Glomerular visceral epithelial cell (primary cell): ENCODE data around the gene CWC22.
A peak's percentile ranks its signal among the peaks of the same experiment; 100 is the strongest.
"Not testable (repeated sequence)": the region's sequence is repeated elsewhere in the genome, so short reads cannot be mapped to it uniquely, and the experiment has no call there.

ENCODE experiments used
- DNase-seq: peaks from one replicate; pipeline ENCODE4 v3.0.0-alpha.2; 2016; ENCODE audit errors: extremely low spot score

CWC22 gene

DNA sequence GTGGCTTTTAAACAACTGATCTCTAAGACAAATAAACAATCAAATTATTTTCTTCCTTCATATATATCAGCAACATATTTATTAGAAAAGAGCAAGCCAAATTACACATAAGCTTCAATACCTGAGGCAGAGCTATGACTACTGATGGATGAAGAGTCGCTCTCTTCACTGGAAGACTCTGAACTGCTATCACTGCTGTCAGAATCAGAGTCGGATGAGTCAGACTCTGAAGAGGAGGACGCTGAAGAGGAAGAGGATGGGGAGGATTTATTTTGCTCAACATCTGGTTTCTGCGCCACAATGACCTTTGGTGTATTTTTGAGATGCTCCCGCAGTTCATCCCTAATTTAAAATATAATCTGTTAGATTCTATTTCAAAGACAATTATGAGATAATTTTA is 56.7 kb downstream of the CWC22 start:
- DNase-seq: no peak

DNA sequence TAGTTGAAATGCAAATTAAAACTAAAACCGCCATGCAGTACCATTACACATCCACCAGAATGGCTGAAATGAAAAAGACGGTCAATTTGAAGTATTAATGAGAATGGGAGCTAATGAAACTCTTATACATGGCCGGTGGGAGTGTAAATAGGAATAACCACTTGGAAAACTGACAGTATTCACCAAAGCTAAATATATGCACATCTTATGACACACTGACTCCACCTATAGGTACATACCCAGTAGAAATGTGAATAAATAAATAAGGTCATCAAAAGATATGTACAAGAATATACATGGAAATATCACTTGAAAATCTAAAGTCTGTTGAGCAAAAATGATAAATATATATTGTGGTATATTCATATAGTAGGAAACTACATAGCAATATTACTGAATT is 57.7 kb downstream of the CWC22 start:
- DNase-seq: no peak

DNA sequence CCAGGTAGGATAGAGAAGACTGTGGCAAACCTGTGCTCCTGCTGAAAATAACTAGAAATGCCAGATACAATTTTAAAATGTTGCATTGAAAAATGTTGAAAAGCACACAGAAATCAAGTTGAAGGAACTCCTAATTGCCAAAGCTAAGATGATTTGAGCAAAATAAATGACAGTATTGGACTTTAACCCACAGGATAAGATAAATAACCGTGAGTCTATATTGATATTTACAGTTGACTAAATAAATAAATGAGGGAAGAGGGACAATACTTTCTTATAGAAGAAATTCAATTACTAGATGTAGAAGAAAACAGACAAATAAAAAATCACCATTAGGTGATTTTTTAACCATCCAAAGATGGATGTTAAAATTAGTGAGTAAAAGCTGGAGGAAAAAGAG is 59.0 kb downstream of the CWC22 start:
- no peak for DNase-seq

DNA sequence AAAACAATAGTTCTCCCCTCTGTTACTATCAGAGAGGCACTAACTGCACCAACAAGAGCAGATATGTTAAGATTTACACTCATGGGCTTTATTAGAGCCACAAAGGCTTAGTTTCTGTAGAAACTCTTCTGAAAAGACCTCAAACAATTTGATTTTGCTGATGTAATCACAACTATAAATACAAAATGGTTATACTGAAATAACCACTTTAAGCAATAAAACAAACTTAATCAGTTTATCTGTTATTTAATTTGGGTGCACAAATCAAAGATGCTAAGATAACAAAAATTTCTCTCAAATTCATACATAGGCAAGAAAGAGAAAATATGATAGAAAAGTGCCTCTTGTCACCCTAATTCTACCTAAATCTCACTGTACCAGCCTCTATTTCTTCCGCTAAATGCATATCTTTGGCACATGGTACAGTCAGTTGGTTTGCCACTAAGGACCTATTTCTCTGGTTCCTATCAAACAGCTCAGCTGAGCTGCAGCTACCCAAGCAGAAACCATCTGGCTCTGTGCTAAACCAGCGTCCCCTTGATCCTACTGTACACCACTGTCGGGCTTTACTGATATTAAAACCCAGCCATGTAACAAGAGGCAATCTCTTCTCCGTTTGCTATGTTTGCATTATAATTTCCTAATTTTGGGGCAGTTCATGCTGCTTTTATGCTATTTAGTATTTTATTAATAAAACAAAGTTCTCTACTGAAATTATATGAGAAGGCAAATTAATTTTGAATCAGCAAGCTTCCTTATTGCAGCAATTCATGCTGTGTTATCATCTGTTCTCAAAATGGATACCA is 60.1 kb downstream of the CWC22 start:
- DNase-seq: no peak

DNA sequence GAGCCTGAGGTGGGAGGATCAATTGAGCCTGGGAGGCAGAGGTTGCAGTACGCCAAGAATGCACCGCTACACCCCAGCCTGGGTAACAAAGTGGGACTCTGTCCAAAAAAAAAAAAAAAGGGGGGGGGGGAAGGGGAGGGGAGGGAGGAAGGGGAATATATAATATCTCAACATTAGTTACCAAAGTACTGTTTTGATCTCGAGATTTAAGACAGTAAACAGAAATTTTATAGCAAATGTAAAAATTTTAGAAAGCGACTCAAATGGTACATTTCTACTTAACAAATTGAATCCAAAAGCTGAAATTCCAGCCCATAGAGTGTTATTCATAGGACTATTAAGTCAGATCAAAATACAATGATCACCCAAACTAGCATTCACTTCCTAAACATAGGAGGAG is 60.8 kb downstream of the CWC22 start:
- DNase-seq: no peak

DNA sequence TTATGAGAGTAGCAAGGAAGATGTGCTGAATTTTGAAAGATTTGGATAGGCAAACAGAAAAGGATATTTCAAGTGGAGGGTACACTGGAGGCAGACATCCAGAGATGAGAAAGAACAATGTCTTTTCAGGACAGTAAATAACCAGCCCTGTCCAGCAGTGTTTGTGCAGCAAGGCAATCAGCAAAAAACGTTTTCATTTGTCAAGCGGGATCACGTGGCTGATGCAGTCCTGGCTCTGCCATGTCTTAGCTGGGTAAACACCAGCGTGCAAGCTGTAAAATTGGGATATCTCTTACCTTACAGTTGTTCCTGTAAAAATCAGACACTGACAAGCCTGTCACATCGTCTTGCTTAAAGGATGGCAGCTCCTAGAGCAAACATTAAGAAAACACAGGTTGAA is 67.8 kb downstream of the CWC22 start:
- DNase-seq: no peak

DNA sequence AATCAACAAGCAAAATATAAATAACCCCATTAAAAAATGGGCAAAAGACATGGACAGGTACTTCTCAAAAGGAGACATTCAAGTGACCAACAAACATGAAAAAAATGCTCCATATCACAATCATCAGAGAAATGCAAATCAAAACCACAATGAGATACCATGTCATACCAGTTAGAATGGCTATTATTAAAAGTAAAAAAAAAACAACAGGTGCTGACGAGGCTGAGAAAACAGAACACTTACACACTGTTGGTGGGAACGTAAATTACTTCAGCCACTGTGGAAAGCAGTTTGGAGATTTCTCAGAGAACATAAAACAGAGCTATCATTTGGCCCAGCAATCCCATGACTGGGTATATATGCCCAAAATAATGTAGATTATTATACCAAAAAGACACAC is 69.1 kb downstream of the CWC22 start:
- DNase-seq: no peak

DNA sequence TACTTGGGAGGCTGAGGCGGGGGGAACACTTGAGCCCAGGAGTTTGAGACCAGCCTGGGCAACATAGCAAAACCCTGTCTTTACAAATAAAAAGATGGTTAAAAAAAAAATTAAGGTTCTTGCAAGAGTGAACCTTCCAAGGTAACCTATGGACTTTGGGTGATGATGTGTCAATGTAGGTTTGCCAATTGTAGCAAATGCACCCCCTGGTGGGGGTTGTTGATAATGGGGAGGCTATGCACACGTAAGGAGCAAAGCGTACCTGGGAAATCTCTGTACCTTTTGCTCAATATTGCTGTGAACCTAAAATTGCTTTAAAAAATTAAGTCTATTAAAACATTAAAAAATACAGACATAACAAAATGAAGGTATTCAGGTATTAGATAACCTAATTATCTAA is 70.4 kb downstream of the CWC22 start:
- peak; percentile 18 for DNase-seq

DNA sequence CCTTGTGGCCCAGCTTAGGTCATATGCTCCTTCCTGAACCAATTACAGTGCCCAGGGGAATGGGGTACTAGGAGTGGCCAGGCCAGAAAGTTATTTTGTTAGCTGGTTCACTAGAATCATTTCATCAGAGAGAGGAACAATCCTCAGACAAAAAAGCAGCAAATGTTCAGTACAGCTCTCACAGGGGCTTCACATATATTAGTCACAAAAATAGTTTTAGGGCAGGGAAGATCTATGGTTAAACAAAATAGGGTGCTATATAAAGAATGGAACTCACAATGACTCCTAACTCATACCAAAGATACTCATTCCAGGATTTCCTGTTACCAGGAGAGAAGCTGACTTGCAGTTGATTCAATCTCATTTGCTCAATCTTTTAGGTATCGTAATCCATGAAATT is 71.0 kb downstream of the CWC22 start:
- DNase-seq: no peak

DNA sequence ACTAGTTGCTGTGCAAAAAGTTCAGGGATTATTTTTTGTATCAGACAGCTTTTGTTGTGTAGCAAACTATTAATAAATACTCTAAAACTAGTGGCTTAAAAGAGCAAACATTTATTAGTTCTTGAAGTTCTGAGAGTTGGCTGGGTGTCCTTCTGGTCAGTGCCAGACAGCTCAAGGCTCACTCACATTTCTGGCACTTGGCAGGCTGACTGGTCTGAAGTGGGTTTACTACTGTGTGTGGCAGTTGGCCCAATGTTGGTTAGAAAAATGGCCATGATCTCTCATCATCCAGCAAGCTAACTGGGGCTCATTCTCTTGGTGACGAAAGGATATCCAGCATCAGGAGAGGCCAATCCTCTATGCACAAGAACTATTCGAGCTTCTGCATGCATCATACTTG is 74.3 kb downstream of the CWC22 start:
- no peak for DNase-seq

DNA sequence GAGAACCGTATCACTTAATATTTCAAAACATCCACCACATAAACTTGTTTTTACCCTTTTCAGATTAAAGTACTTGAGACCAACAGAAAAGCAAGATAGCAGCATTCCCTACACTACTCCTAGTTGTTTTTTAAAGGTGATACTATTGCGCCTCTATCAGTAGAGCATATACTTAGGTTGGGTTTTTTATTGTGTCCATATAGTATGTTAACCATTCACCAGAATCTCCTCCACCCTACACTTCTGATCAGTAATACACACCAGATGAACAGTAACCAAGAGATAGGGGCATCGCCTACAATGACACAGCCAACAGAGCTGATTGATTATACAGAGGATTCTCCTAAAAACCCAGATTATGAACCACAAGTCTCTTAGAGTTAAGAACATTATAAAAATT is 75.6 kb downstream of the CWC22 start:
- no peak for DNase-seq

DNA sequence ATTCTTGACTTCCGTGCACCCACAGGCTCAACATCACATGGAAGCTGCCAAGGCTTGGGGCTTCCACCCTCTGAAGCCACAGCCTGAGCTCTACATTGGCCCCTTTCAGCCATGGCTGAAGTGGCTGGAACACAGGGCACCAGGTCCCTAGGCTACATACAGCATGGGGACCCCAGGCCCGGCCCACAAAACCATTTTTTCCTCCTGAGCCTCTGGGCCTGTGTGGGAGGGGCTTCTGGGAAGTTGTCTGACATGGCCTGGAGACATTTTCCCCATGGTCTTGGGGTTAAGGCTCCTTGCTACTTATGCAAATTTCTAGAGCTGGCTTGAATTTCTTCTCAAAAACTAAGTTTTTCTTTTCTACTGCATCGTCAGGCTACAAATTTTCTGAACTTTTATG is 77.1 kb downstream of the CWC22 start:
- not testable (repeated sequence) for DNase-seq

DNA sequence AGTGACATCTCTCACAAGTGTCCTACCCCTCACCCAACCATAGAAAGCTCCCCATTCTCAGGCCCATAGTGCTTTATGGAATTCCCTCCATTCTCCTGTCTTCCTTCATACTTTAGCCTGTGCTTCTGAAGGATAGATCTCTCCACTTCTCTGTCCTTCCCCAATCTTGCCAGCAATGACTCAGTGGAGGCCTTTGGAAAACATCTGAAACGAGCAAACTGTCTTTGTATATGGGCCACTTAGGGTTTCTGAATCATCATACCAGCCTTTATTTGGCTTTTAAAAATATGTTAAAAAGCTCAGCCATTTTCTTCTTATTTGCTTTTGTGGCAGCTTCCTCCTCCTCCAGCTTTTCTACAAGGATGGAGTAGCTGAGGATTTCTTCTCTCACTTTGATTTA is 80.1 kb downstream of the CWC22 start:
- no peak for DNase-seq

DNA sequence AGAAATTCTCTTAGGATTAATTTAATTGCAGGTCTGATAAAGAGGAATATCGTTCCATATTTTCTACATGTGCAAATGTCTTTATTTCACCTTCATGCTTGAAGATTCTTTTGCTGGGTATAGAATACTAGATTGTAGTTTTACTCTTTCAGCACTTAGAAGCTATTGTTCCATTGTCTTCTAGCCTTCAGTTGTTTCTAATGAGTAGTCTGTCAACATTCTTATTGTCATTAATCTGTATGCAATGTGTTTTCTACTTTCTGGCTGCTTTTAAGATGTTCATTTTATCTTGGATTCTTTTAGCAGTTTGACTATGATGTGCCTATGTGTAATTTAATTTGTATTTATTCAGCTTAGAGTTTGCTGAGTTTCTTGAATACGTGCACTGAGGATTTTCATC is 81.4 kb downstream of the CWC22 start:
- DNase-seq: no peak

DNA sequence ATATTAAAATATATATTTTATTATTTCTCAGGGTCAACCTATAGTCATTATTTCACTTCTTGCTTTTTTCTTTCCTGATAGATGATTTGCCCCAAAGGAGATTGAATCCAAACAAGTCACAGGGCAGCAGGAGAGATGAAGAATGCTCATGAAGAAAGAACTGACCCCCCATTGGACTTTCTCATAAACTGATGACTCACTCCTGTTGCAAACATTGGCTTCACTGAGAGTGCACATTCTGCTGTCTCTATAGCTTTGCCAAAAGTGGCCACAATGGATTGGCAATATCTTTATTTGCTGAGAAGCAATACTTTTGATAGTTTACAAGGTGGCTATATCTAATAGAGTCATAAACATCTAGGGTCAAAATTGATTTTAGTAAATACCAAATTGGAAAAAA is 89.8 kb downstream of the CWC22 start:
- no peak for DNase-seq

DNA sequence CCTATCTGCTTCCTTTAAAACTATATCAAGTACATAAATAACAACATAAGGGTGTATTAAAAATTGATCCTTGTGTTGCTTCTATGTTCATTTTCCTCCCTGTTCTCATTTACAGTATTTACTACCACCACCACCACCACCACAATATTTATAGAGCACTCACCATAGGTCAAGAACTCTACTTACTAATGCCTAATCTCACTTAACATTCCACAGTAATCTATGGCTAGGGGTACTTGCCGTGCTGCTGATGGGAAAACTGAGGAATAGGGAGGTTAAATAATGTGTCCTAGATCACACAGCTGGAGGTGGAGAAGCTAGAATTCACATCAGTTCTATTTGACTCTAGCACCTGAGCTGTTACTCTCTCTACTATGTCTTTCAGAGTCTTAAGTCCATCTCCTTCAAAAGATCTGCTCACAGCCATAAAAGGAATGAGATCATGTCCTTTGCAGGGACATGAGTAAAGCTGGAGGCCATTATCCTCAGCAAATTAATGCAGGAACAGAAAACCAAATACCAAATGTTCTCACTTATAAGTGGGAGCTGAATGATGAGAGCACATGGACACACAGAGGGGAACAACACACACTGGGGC is 91.6 kb downstream of the CWC22 start:
- no peak for DNase-seq

DNA sequence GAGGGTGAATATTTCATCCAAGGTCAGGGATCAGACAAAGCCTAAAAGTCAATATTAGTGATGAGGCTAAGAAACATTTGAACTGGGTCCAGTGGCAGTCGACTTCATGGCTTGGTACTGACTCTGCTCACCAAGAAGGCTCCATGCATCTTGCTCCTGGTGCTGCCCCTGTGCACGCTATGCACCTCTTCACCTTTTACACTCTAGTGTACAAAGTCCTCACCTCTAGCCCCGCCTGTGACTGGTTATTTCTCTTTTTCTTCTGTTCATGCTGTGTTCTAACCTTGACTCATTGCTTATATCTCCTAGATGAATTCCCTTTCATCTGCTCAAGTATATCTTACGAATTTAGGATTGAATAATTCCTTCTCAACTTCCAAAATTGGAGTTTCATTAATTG is 93.3 kb downstream of the CWC22 start:
- DNase-seq: no peak

DNA sequence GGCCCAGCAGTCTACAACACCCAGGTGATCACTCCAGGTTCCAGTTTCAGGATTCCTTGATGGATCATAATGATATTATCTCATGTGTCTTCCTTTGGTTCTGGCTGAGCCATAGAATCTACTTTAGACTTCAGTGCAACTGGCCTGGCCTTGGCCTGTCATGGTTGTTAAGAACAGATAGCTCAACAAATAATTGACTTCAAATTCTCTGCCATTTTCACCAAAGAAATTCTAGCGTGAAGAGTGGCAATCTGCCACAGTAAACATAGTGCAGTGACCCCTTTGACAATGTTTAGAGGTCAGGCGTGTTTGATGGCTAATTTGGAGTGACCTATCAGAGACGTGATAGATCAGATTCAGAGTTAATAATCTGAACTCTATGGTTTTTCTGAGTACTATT is 95.5 kb downstream of the CWC22 start:
- DNase-seq: no peak

DNA sequence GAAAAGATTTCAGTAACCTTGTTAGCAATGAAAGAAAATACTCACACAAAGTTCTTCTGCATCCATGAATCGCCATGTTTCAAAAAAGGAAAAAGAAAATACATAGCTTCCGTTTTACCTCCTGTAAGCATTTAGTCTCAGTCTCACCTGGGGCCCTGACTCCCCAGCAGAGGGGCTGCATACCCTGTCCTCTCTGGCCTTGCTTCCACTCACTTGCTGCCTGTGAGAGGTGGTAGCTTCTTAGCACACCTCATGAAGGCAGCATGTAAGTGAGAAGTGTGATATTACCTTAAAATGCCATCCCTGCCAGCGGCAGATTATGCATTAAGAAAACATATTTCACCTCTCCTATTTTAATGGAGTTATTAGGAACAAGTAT is 96.4 kb downstream of the CWC22 start:
- no peak for DNase-seq

DNA sequence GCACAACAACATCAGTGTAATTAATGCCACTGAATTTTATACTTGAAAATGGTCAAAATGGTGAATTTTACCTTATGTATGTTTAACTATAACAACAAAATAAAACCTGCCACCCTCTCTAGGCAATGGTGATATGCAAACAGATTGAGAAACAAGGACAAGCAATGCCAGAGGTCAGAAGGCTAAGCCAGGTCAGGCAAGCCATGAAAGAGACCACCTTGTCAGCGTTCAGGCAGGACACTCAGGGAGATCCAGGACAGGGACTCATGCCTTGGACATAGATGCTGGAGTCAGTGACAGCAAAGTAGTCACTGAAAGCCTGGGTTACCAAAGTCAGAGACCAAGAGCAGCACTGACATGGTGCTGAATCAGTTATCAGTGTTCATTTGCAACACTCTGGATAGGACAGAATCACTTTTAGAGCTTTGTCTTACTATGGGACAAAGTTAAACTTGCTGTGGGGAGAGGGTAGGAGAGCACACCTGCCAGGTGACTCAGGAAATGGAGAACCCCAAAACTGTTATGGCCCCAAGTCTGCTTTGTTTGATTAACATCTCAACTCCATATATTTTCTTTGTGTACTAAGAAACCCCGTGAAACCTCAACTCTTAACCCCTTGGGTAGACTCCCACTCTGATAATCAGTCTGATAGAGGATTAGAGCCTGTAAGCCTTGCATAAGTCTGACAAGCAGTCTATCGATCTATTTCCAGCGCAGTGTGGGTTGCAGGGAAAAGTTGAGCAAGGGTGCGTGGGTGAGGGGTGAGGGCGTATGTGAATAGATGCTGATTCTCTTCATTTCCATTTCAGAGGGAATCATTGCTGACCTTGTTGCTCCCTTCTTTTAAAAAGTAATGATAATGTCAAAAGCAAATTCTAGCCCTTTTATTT is 97.0 kb downstream of the CWC22 start:
- no peak for DNase-seq

DNA sequence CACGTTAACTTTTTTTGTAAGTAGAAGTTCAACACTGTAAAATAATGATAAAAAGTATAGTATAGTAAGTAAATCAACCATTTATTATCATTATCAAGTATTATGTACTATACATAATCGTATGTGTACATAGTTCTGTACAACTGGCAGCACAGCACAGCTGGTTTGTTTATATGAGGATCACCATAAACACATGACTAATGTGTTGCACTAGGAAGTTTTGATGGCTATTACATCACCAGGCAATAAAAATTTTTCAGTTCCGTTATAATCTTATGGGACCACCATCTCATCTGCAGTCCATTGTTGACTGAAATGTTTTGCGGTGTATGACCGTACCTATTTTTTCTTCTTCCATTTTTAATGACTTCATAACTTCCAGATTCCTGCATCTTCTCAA is 106.4 kb downstream of the CWC22 start:
- no peak for DNase-seq

DNA sequence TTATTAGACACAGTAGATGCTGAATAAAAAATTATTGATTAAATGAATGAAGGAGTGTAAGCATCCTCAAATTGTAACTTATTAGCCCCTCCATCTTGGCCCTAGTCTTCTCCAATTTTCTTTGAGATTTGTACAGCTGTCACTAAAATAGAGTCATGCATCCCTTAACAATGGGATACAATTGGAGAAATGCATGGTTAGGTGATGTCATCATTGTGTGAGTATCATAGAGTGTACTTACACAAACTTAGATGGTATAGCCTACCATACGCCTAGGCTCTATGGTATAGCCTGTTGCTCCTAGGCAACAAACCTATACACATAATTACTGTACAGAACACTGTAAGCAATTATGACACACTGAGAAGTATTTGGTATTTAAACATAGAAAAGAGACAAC is 107.4 kb downstream of the CWC22 start:
- DNase-seq: no peak

DNA sequence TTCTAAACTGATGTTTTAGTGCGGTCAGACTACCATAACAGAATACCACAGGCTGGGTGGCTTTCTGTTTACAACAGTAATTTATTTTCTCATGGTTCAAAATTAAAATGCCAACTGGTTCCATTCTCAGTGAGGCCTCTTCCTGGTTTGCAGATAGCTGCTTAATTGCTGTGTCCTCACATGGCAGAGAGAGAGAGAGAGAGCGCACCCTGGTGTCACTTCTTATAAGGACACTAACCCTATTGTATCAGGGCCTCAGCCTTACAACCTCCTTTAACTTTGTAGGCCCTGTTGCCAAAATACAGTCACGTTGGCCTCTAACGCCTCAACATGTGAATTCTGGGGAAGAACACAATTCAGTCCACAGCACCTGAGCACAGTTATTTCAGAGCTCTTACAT is 108.2 kb downstream of the CWC22 start:
- peak; percentile 45 for DNase-seq
